ENCODE measurements around the gene OPRPN.

The OPRPN gene

GRCh38 chr4:70397580-70397979 is at the start of gene OPRPN:
OPRPN (plus strand) TSS chr4:70397940; CDS start chr4:70399286, 1,346 bp downstream.
- DNase-seq (ENCODE audit: low spot score) = no peak

- DNase-seq (ENCODE audit: low spot score) = no peak
These were observed 41.6 kb upstream of the OPRPN start for GRCh38 chr4:70356185-70356584.

- no peak for DNase-seq (ENCODE audit: low spot score)
These were observed 38.6 kb upstream of the OPRPN start for GRCh38 chr4:70359115-70359661.

- DNase-seq (ENCODE audit: low spot score) = no peak
These were observed 37.3 kb upstream of the OPRPN start, which contains the start of gene SMR3A for GRCh38 chr4:70360460-70360859. SMR3A (plus strand) TSS chr4:70360760; CDS start chr4:70362116, 1,356 bp downstream.

- no peak for DNase-seq (ENCODE audit: low spot score)
These were observed 33.7 kb upstream of the OPRPN start for GRCh38 chr4:70364002-70364401.

GRCh38 chr4:70365479-70365878 is 32.3 kb upstream of the OPRPN start:
- DNase-seq (ENCODE audit: low spot score) = no peak

- no peak for DNase-seq (ENCODE audit: low spot score)
These were observed 29.9 kb upstream of the OPRPN start for GRCh38 chr4:70367813-70368212.

- DNase-seq (ENCODE audit: low spot score) = no peak
These were observed 25.8 kb upstream of the OPRPN start for GRCh38 chr4:70371987-70372386.

- DNase-seq (ENCODE audit: low spot score) = no peak
These were observed 25.0 kb upstream of the OPRPN start for GRCh38 chr4:70372760-70373159.

- no peak for DNase-seq (ENCODE audit: low spot score)
These were observed 17.2 kb upstream of the OPRPN start for GRCh38 chr4:70380578-70380977.

GRCh38 chr4:70382691-70383181 is 15.0 kb upstream of the OPRPN start, which contains the start of gene SMR3B:
SMR3B (plus strand) TSS chr4:70383131; CDS start chr4:70384511, 1,380 bp downstream.
- no peak for DNase-seq (ENCODE audit: low spot score)

- DNase-seq (ENCODE audit: low spot score) = no peak
These were observed 5.5 kb upstream of the OPRPN start for GRCh38 chr4:70392057-70392776.

GRCh38 chr4:70399319-70399718 is 1.6 kb downstream of the OPRPN start:
- no peak for DNase-seq (ENCODE audit: low spot score)

- DNase-seq (ENCODE audit: low spot score) = no peak
These were observed 5.0 kb downstream of the OPRPN start for GRCh38 chr4:70402762-70403161.

- no peak for DNase-seq (ENCODE audit: low spot score)
These were observed 8.0 kb downstream of the OPRPN start for GRCh38 chr4:70405765-70406164.

- no peak for DNase-seq (ENCODE audit: low spot score)
These were observed 27.6 kb downstream of the OPRPN start for GRCh38 chr4:70425306-70425705.

GRCh38 chr4:70426789-70427188 is 29.0 kb downstream of the OPRPN start:
- DNase-seq (ENCODE audit: low spot score) = no peak

GRCh38 chr4:70437197-70437596 is 39.5 kb downstream of the OPRPN start:
- no peak for DNase-seq (ENCODE audit: low spot score)

- DNase-seq (ENCODE audit: low spot score) = no peak
These were observed 44.7 kb downstream of the OPRPN start for GRCh38 chr4:70442474-70442873.

GRCh38 chr4:70443329-70443728 is 45.6 kb downstream of the OPRPN start:
- no peak for DNase-seq (ENCODE audit: low spot score)

GRCh38 chr4:70449220-70449619 is 51.5 kb downstream of the OPRPN start:
- DNase-seq (ENCODE audit: low spot score) = no peak

- no peak for DNase-seq (ENCODE audit: low spot score)
These were observed 55.2 kb downstream of the OPRPN start for GRCh38 chr4:70452946-70453345.
